Measurements from ENCODE around the gene KBTBD12.

The KBTBD12 gene

DNA sequence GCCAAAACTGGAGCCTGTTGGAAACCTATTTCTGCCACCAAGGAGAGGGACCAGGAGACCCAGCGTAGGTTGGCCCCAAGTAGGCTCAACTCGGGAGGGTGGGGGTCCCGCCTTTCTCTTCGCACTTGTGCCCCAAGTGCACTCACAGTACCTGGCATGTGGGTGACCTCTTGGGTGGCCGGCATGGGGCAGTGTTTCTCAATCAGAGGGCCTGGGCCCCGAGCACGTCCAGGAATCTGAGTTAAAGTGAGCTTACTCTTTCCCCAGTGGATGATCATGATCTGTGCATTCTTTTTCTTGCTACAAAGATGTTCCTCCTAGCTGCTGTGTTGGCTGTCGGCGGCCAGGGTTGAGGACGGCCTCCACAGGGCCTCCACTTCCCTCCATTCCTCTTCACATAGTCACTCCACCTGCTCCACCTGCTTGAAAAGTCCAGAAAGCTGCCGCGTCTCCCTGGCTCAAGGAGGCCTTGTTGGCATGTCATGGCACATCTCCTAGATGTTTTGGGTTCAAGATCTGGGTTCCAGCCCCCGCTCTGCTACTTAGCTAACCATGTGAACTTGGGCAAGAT, 70.7 kb downstream of the KBTBD12 start:
- DNase-seq (ENCODE audit: low read depth), result no peak

DNA sequence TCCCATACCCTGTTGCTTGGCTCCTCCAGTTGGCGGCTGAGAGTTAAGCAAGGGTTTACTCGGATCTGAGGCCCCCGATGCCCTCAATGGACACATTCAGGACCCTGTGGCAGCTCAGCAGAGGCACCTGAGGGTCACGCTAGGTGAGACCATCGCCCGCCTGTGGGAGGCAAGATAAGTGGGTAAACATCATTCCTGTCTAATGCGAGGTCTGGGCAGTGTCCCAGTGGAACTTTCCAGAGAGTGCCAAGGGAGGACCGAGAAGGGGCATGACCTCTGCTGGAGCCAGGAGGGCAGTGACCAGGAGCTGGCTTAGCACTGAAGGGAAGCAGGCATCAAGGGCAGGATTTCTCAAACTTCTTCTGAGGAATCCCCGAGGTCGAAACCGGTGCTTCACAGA, 71.8 kb downstream of the KBTBD12 start:
- DNase-seq (ENCODE audit: low read depth), result no peak

DNA sequence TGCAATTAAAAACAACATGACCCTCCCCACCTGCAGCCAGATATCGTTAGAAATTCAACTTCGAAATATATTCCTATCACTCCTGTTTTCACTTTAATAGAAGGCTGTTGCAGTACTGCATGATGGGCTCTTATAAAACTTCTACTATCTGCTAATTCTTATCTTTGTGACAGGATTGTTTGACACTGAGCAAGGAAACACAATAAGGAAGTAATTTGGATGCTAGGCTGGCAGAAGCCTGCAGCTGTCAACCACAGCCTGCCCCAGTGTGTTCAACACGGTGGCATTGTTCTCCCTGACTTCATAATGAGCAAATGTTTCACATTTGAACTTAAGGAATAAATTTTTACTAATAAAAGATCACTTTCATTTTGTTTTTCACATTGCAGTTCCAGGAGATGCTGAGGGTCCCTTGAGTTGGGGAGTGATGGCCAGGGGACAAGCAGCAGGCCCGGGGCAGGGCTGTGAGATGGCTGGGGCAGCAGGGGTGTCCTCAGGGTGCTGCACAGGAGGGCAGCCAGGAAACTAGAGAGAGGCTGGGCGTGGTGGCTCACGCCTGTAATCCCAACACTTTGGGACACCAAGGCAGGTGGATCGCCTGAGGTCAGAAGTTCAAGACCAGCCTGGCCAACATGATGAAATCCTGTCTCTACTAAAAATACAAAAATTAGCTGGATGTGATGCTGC, 72.4 kb downstream of the KBTBD12 start:
- DNase-seq (ENCODE audit: low read depth), result no peak

DNA sequence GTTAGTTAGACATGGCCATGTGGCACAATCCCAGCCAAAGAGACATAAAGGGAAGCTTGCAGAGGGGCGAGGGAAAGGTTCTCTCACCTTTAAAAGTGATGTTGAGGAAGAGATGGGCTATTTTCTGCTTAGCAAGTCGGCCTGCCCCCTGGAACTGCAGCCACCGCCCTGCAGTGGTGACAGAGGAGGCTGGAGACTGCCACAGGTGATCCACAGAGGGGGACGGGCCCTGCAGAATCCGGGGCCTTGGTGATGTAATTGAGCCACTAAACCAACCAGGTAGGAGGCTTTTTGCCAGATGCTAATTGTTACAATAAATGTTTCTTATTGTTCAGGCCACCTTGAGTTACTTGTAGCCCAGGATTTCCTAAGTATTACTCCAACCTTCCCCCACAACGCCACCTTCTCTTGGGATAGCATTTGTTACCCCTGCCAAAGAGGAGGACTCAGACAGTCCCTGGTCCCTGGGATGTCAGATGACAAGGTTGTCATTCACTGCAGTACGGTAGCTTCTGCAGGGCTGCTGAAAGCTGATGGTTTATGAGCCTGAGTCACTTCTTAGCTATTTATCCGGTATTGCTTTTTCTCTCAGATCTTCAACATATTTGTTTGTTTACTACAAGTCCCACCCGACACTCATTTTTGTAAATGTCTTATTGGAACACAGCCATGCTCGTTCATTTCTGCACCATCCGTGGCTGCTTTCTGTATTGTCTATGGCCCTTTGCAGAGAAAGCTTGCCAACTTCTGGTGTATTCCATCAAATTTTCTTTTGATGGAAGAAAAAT, 73.9 kb downstream of the KBTBD12 start:
- DNase-seq (ENCODE audit: low read depth), result no peak

DNA sequence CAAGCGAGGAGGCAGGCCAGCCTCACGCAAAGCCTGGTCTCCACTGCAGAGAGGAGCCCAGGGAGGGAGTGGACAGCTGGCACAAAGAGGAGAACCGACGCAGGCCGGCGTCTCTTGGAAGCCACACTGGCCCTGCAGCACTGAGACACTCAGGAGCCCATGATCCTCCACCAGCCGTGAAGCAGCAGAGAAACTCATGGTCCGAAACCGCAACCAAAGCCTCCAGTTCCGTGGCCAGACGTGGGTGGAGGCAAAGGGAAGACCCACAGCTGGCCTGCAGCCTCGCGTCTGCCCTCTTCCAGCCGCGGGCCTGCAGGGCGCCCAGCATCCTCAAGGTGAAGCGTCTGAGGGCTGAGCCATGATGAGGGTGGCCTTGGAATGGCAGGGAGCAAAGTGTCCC, 75.0 kb downstream of the KBTBD12 start:
- DNase-seq (ENCODE audit: low read depth), result no peak

DNA sequence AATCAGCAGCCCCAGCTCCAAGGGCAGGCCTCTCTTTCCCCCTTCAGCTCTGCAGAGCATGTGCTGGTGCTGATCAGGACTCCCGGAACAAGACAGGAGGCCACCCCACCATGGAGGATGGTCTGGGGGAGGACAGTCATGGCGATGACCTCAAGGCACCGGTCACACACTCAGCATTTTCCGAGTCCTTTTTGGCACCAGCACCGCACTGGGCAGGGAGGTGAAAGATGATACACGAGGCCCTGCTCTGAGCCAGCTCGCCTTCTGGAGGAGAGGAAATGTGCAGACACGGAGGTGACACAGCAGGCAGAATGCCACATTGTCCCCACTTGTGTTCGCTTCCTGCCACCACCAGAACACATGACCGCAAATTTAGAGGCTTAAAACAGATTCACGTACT, 75.4 kb downstream of the KBTBD12 start:
- no peak for DNase-seq (ENCODE audit: low read depth)

DNA sequence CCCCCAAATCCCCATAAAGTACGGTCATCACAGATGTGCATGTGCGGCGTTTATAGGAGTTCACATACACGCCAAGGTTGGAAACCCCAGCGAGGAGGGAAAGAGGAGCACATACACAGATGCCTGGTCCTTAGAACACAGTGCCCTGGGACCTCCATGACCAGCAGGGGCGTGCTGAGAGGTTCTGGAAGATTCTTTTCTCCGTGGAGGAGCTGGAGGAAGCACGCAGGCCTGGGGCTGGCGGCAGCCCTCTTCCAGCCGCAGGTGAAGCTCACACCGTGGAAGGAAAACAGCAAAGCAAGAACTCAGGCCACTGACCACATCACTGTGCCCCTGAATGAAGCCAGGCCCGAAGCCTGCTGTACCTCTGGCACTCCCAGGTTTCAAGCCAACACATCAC, 76.2 kb downstream of the KBTBD12 start:
- no peak for DNase-seq (ENCODE audit: low read depth)

DNA sequence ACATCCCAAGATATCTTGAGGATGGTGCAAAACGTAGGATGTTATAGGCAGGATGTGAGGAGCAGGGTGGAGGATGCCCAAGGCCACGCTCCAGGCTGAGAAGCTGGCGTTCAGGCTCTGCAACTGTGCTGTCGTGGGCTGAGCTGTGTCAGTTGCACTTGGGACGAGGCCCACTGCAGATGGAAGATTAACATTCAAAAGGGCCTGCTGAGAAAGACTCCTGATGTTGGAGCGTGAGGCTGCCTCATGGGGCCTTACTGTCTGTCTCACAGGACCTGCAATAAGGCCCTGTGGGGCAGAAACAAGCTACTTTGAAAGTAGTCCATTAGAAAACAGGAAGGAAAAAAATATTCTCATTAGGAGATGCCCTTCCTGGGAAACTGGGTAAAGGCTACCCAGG, 76.6 kb downstream of the KBTBD12 start:
- DNase-seq (ENCODE audit: low read depth), result no peak

DNA sequence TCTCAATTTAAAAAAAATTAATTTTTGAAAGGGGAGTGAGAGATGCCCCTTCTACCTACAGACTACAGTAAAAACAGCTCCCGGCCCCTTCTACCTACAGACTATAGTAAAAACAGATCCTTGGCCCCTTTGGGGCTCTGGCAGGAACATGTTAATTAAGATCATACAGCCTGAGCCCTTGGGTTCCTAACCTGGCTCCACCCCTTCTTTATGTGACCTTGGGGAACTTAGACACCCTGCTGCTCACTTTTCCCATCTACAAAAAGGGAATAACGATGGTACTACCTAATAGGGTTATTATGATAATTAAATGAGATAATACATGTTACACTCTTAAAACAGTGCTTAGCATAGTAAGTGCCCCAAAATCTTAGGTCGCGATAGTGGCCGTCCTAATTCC, 77.1 kb downstream of the KBTBD12 start:
- no peak for DNase-seq (ENCODE audit: low read depth)

DNA sequence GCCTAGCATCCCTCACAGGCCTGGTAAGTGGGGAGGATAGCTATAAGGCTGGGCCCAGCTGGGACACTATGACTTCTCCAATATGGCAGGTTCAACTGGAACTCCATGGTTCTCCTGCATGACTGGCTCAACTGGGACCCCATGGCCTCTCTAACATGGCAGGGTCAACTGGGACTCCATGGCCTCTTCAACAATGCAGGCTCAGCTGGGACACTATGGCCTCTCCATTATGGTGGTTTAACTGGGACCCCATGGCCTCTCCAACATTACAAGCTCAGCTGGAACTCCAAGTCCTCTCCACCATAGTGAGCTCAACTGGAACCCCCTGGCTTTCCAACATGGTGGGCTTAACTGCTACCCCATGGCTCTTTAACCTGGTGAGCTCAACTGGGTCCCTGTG, 79.0 kb downstream of the KBTBD12 start:
- no peak for DNase-seq (ENCODE audit: low read depth)

DNA sequence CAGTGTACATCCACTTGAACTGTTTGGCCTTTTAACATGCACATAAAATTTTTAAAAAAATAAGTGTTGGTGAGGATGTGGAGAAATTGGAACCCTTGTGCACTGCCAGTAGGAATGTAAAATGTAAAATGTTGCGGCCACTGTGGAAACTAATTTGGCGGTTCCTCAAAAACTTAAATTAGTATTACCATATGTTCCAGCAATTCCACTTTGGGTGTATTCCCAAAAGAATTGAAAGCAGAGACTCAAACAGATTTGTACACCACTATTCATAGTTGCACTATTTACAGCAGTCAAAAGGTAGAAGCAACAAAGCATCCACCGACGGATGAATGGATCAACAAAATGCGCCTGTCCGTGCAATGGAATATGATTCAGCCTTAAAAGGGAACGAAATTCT, 82.0 kb downstream of the KBTBD12 start:
- DNase-seq (ENCODE audit: low read depth), result no peak

DNA sequence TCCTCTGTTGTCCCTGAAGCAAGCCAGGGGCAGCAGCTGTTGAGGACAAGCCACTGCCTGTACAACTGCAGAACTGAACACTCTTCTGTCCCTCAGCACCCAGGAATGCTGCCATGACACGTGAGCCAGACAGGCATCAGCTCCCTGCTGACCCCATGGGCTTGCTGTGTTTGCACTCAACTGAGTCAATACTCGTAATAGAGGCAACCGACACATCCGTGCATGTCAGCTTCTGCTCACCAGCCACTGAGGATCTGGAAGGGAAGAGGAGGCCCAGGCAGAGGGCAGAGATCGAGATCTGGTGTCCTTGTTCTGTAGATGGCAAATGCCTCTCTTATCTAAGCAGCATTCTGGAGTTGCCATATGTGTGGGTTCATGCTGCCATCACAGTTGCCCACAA, 82.9 kb downstream of the KBTBD12 start:
- no peak for DNase-seq (ENCODE audit: low read depth)

DNA sequence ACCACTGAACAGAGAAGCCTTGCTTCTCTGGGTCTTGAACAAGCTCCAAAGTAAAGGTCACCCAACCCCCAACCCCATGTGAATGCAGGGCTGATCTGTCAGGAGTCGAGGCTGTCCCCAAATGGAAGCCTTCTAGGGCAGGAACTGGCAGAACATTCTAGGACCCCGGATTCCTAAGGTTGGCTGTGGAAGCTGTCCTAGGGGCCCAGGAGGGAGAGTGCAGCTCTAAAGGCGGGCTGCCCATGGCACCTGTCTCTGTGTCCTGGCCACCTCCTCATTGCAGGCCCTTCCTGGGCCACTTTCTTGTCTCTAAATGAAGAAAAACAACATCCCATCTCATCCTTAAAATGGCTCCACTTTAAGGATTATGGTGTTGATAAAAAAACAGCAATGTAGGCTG, 83.6 kb downstream of the KBTBD12 start:
- no peak for DNase-seq (ENCODE audit: low read depth)

DNA sequence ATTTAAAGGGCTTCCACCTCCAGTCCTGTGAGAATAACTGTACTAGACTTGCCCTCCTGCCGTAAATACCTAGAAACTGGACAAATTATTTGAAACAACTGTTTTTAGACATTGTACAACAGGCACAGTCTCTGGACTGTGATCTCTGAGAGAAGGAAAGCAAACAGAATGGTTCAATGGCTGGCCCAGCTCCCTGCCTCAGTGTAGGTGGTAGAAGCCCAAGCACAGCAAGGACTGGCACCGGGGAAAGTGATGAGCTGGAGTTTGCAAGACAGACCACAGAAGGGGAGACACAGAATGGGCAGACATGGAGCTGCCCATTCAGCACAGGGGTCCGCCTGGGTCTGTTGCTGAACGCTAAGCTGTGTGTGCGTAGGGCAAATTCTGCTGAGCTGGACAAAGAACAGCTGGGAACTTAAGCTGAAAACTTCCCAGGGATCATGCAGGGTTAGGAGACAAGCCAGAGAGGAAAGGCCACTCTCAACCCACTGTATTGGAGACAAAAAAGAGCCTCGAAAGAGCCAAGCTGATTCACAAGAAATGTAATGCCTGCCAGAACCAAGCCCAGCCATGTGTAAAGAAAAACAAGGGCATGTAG, 84.6 kb downstream of the KBTBD12 start:
- DNase-seq (ENCODE audit: low read depth), result no peak

DNA sequence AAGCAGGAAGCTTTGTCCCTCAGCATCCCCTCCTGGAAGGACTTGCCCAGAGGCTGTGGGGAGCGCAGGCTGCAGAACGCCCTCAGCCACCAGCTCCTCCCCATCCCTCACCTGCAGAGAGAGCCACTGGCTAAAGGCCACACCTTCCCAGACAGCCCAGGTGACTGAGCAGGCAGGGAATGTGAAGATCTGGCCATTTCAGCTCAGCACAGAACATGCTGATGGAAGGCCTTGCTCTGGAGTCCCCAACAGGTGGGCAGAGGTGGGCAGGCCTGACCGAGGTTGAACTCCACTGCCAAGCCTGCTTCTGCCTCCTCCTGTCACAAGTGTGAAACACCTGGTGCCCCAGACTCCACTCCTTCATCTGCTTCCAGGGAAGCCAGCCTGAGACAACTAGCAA, 86.5 kb downstream of the KBTBD12 start:
- DNase-seq (ENCODE audit: low read depth), result no peak

DNA sequence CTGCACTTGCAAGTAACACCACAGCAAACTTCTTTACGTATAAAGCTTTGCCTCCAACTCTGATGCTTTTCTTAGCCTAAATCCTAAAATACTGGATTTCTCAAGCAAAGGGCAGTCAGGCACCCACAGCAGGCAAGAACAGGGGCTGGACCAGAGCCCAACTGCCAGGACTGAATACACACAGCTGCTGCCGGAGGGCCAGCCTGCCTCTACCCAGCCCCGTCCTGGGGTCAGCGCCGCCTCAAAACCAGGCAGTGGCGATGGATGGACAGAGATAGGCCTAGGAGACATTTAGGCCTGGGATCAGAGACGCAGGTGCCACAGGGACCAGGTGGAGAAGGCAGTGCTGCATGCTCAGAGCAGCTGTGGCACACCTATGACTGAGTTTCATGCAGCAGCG, 89.6 kb downstream of the KBTBD12 start:
- no peak for DNase-seq (ENCODE audit: low read depth)

DNA sequence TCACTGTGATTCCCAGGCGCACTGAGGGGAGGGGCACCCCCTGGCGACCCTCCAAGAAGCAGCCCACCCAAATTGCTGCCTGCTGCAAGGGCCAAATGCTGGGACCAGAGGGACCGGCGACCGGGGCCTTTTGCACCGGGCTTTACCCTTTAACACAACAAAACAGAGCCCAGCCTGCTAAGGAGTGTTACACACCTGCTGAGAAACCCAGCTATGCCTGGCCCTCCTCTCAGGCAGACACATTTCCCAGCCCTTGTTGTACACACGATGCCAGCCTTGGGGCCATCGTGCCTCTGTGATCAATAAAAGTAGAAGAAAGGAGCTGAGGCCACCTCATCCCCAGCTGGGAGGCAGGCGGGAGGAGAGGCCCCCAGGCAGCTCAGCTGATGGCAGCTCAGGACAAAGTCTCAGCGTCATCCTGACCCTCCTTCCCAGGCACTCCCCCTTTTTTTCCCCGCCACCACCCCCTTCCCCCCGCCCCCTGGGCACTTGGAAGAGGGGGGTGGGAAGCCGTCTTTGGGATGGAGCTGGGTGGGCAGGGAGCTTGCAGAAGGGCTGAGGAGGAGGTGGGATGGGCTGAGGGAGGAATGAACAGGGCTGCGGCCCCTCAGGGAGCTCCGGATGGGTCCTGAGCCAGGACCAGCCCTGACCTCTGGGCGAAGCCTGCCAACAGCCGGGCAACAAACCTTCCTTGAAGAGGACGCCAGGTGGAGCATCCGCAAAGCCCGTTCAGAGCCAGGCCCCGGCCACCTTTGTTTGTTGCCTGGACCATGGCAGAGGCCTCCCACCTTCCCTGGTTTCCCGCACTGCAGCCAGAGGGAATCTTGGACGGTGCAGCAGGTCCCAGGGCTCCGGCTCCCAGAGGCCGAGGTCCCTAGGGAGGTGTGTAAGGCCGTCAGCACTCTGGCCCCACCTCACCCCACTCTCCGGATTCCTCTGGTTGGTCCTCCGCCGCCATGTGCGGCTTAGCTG, 91.3 kb downstream of the KBTBD12 start:
- DNase-seq (ENCODE audit: low read depth), result no peak

DNA sequence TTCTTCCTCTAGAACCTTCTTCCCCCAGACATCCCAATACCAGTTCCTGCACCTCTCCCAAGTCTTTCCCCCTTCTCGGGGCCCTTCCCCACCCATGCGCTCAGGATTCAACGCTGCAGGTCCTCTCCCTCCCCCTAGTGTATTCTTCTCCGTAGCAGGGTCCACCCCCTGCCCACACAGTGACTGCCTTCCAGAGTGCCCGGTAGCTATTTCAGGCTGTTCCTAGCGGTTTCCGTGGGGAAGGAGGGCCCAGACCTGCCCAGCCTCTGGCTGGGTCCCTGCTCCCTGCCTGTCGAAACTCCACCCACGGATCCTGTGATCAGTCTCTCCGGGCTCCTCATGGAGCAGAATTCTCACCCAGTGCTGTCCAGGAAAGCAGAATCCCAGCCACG, 92.0 kb downstream of the KBTBD12 start:
- DNase-seq (ENCODE audit: low read depth), result no peak

DNA sequence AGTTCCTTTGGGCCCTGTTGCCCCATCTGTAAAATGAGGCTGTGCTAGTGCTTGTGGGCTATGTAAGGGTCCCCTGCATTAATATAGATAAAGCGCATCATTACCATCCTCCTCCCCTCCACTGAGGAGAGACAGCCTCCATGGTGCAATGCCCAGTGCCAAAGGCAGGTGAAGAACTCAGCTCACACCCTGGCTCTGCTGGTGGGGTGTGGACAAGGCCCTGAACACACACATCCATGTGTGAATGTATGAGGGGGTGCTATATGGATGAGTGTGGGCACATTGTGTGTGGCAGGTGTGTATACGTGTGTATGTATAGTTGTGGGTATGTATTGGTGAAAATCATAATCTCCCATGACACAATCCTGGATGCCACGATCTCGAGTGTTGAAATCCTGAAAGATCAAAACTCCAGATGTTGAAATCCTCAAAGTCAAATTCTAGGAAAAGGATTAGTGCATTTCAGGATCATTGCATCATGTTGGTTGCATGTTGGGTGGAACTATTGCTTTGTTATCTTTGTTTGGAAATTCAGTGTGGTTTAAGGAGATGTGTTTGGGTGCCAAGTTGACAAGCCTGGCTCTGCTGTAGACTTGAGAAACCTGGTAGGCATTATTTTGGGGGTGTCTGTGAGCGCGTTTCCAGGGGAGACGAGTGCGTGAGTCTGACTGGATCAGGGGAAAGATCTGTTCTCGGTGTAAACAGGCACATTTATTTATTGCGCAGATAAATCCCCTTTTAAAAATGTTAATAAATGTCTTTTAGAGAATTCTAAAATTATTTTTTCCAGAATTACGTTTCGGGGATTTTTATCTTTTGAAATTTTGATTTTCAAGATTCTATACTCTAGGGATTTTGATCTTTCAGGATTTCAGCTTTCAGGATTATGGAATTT, 95.2 kb downstream of the KBTBD12 start:
- DNase-seq (ENCODE audit: low read depth), result peak; percentile 60

DNA sequence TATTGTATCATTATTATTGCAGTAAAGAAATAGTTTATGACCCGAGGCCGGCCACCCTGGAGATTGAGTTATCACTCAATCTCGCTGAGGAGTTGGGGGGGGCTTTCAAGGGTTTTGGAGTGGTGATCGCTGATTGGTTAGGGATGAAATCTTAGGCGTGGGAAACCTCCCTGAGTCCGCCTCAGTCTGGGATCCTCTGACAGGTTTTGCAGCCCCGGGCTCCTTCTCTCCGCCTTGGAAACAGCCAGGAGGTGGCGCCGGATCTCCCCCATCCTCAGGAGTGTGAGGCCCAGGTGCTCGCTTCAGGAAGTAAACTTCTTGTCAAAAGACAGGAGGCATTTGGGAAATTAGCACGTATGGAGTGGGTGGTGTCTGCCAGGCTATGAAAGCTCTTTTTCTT, 96.1 kb downstream of the KBTBD12 start:
- no peak for DNase-seq (ENCODE audit: low read depth)

DNA sequence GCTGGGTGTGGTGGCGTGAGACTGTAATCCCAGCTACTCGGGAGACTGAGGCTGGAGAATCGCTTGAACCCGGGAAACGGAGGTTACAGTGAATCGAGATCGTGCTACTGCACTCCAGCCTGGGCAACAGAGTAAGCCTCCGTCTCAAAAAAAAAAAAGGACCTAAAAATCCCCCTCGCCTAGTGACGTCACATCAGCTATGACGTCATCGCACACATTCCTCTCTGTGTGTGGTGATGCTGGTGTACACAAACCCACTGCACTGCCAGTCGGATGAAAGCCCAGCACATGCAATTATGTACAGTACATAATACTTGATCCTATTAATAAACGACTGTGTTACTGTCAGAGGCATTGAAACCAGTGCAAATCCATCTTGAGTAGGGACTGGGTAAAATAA, 97.0 kb downstream of the KBTBD12 start:
- DNase-seq (ENCODE audit: low read depth), result no peak

Measured in stromal cell of bone marrow (primary cell).